GM23338 (cell line): ENCODE data around the gene LCMT1. TPM values are rescaled to one million over a fixed set of nuclear protein-coding genes. Genes with fewer than 3 reads are reported as not detected.

Experiments used
- ATAC-seq: fragments of 200-7000 bp; cut with Tn5 transposase; 3 replicates; pipeline ENCODE4 v1.9.1; 2020
- DNase-seq: peaks from one replicate; pipeline ENCODE4 v3.0.0-alpha.2; 2015; ENCODE audit warnings: low spot score
- H2AFZ ChIP-seq: fragments of 200-600 bp; sonication (generic); 2 replicates; pipeline ENCODE4 v1.8.0; 2016; ENCODE audit warnings: antibody characterized with exemption, mild to moderate bottlenecking, moderate library complexity
- H3F3A ChIP-seq: fragments of 200-600 bp; sonication (generic); replicated peaks from 2 replicates; pipeline ENCODE4 v1.8.0; 2017; ENCODE audit warnings: antibody characterized with exemption, mixed run types, low read depth
- H3K27ac ChIP-seq: fragments of 200-600 bp; sonication (generic); 2 replicates; pipeline ENCODE4 v1.6.1; 2016; ENCODE audit warnings: low read depth
- H3K27me3 ChIP-seq: fragments of 200-600 bp; sonication (generic); 2 replicates; pipeline ENCODE4 v1.8.0; 2016; ENCODE audit warnings: mild to moderate bottlenecking, mixed run types, moderate library complexity; ENCODE audit not compliant: insufficient read depth
- H3K36me3 ChIP-seq: fragments of 200-600 bp; sonication (generic); 2 replicates; pipeline ENCODE4 v1.8.0; 2016; ENCODE audit warnings: mild to moderate bottlenecking; ENCODE audit not compliant: insufficient read depth
- H3K4me1 ChIP-seq: fragments of 200-600 bp; sonication (generic); 2 replicates; pipeline ENCODE4 v1.8.0; 2016; ENCODE audit warnings: mild to moderate bottlenecking, moderate library complexity; ENCODE audit not compliant: insufficient read depth
- H3K4me2 ChIP-seq: fragments of 200-600 bp; sonication (generic); 2 replicates; pipeline ENCODE4 v1.7.1; 2017; ENCODE audit warnings: mixed run types
- H3K4me3 ChIP-seq: fragments of 200-600 bp; sonication (generic); 2 replicates; pipeline ENCODE4 v1.6.1; 2016; ENCODE audit warnings: mixed run types
- H3K79me2 ChIP-seq: fragments of 200-600 bp; sonication (generic); replicated peaks from 2 replicates; pipeline ENCODE4 v1.8.0; 2017; ENCODE audit warnings: mild to moderate bottlenecking; ENCODE audit not compliant: insufficient read depth
- H3K9me2 ChIP-seq: fragments of 200-600 bp; sonication (generic); 2 replicates; pipeline ENCODE4 v1.8.0; 2017; ENCODE audit not compliant: insufficient read depth
- H4K20me1 ChIP-seq: fragments of 200-600 bp; sonication (generic); replicated peaks from 2 replicates; pipeline ENCODE4 v1.8.0; 2017; ENCODE audit warnings: mild to moderate bottlenecking; ENCODE audit not compliant: insufficient read depth
- H3K27ac Mint-ChIP-seq: 2 replicates; pipeline ENCODE4 v1.8.0; 2020; ENCODE audit warnings: inconsistent platforms, mild to moderate bottlenecking, moderate library complexity, mixed read lengths
- H3K27me3 Mint-ChIP-seq: 3 replicates; pipeline ENCODE4 v1.8.0; 2022; ENCODE audit warnings: low read depth, mild to moderate bottlenecking, moderate library complexity, mixed read lengths, inconsistent platforms; ENCODE audit not compliant: insufficient read depth, poor library complexity
- H3K36me3 Mint-ChIP-seq: 3 replicates; pipeline ENCODE4 v1.8.0; 2021; ENCODE audit warnings: low read depth, mild to moderate bottlenecking, inconsistent platforms, moderate library complexity, mixed read lengths
- H3K4me1 Mint-ChIP-seq: 3 replicates; pipeline ENCODE4 v1.8.0; 2020; ENCODE audit warnings: mild to moderate bottlenecking, inconsistent platforms, mixed read lengths
- H3K4me3 Mint-ChIP-seq: 3 replicates; pipeline ENCODE4 v1.8.0; 2021; ENCODE audit warnings: moderate library complexity, mild to moderate bottlenecking, inconsistent platforms, mixed read lengths
- H3K9me3 Mint-ChIP-seq: 3 replicates; pipeline ENCODE4 v1.8.0; 2020; ENCODE audit warnings: moderate library complexity, mild to moderate bottlenecking, inconsistent platforms, mixed read lengths
- CREB1 ChIP-seq: fragments of 250-450 bp; sonication (Bioruptor Pico); IDR thresholded peaks from 2 replicates; pipeline ENCODE4 v1.5.0; 2020; ENCODE audit warnings: low read depth, mild to moderate bottlenecking, moderate library complexity
- ETS1 ChIP-seq: IDR thresholded peaks from 2 replicates; pipeline ENCODE4 v1.6.1; 2016; ENCODE audit warnings: antibody characterized with exemption
- EZH2 ChIP-seq: fragments of 200-600 bp; sonication (generic); IDR thresholded peaks from one replicate; pipeline ENCODE4 v1.8.0; 2017; ENCODE audit warnings: antibody characterized with exemption, mild to moderate bottlenecking, low read depth; ENCODE audit not compliant: unreplicated experiment
- EZH2phosphoT487 ChIP-seq: fragments of 200-600 bp; sonication (generic); IDR thresholded peaks from one replicate; pipeline ENCODE4 v1.8.1; 2018; ENCODE audit warnings: antibody characterized with exemption; ENCODE audit not compliant: unreplicated experiment
- JUNB ChIP-seq: IDR thresholded peaks from one replicate; pipeline ENCODE4 v1.6.1; 2016; ENCODE audit warnings: antibody characterized with exemption; ENCODE audit not compliant: unreplicated experiment
- NANOG ChIP-seq: IDR thresholded peaks from 2 replicates; pipeline ENCODE4 v1.6.1; 2016; ENCODE audit warnings: antibody characterized with exemption, borderline replicate concordance
- POLR2AphosphoS5 ChIP-seq: IDR thresholded peaks from 2 replicates; pipeline ENCODE4 v1.6.1; 2016; ENCODE audit warnings: antibody characterized with exemption, low read depth
- REST ChIP-seq: IDR thresholded peaks from one replicate; pipeline ENCODE4 v1.6.1; 2018; ENCODE audit warnings: antibody characterized with exemption; ENCODE audit not compliant: unreplicated experiment
- STAT1 ChIP-seq: IDR thresholded peaks from one replicate; pipeline ENCODE4 v1.6.1; 2016; ENCODE audit warnings: antibody characterized with exemption; ENCODE audit not compliant: unreplicated experiment
- ZNF114 ChIP-seq: fragments of 250-450 bp; sonication (Bioruptor Pico); IDR thresholded peaks from 2 replicates; pipeline ENCODE4 v1.5.0; 2020; ENCODE audit warnings: mild to moderate bottlenecking, moderate library complexity
- polyA plus RNA-seq: library from polyadenylated mRNA; unstranded; fragments of >200 nt; fragmentation: Nextera tagmentation; extraction: Ambion mirVana; gene quantifications from 2 replicates; pipeline ENCODE4 v1.2.1, GENCODE V29; 2016
- total RNA-seq: library from RNA; depleted of rRNA; stranded (reverse); fragments of >200 nt; shearing (Covaris generic); gene quantifications from 2 replicates; pipeline ENCODE4 v1.2.3, GENCODE V29; 2014
- TF ChIP-seq, protein P1 (sequence below): fragments of 250-450 bp; sonication (Bioruptor Pico); IDR thresholded peaks from 2 replicates; pipeline ENCODE4 v1.5.0; 2020; ENCODE audit warnings: mild to moderate bottlenecking, moderate library complexity

The LCMT1 gene
- total and polyA plus RNA-seq, 2 experiments from 2014 or later, result 56.2 to 84.6 TPM

DNA sequence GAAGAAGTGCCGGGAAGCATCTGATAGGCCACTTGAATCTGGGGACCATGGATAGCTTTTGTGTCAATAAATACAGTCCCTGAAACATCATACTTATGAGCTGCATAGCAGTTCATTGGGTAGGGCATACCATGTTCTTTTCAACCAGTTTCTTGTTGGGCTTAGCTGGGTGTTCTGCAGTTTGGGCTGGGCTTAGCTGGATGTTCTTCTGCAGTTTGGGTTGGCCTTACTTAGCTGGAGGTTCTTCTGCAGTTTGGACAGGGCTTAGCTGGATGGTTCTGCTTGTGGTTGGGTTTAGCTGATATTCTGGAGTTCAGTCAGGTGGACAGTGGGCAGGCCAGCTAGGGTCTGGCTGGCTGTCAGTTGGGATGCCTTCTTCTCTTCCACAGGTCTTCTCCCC is 52.1 kb downstream of the LCMT1 start:
- Mint-ChIP-seq H3K27me3 (peaks cover 4% of the 10 kb centered on the region), H3K36me3 (peaks cover 63% of the 10 kb centered on the region), H3K9me3 (no peaks in the 10 kb centered on the region), H3K27ac (no peak overlapping the region), H3K4me3 (no peak overlapping the region), H3K4me1 (no peaks in the 10 kb centered on the region)
- no peaks in the 10 kb centered on the region for H3F3A ChIP-seq
- H3K27me3 ChIP-seq, result no peaks in the 10 kb centered on the region
- DNase-seq (no peak), ATAC-seq (no peak)
- no peak overlapping the region for H3K27ac ChIP-seq
- H3K79me2 ChIP-seq, result no peaks in the 10 kb centered on the region
- TF ChIP-seq NANOG, result no peak
- no peak for TF ChIP-seq EZH2phosphoT487
- TF ChIP-seq CREB1 (CRISPR knock-in tag), result no peak
- H3K36me3 ChIP-seq, result peaks cover 24% of the 10 kb centered on the region
- H3K4me2 ChIP-seq, result no peak overlapping the region
- peaks cover 6% of the 10 kb centered on the region for H4K20me1 ChIP-seq
- no peak overlapping the region for H2AFZ ChIP-seq
- H3K4me3 ChIP-seq, result no peak overlapping the region
- no peaks in the 10 kb centered on the region for H3K4me1 ChIP-seq
- no peaks in the 10 kb centered on the region for H3K9me2 ChIP-seq

GRCh38 chr16:25165284-25165683 is 53.7 kb downstream of the LCMT1 start:
- no peak overlapping the region for H3K4me3 Mint-ChIP-seq
- H3K27me3 ChIP-seq, result no peaks in the 10 kb centered on the region
- no peaks in the 10 kb centered on the region for H3K4me1 ChIP-seq
- peaks cover 4% of the 10 kb centered on the region for H3K27me3 Mint-ChIP-seq
- H3K9me2 ChIP-seq, result no peaks in the 10 kb centered on the region
- H2AFZ ChIP-seq, result no peak overlapping the region
- no peaks in the 10 kb centered on the region for H3K4me1 Mint-ChIP-seq
- H3K36me3 ChIP-seq, result peaks cover 27% of the 10 kb centered on the region
- no peak overlapping the region for H3K27ac Mint-ChIP-seq
- no peaks in the 10 kb centered on the region for H3K79me2 ChIP-seq
- H3K36me3 Mint-ChIP-seq, result peaks cover 72% of the 10 kb centered on the region
- no peak for DNase-seq
- no peak overlapping the region for H3K4me2 ChIP-seq
- H3K27ac ChIP-seq, result no peak overlapping the region
- H4K20me1 ChIP-seq, result peaks cover 1% of the 10 kb centered on the region
- no peak overlapping the region for H3K4me3 ChIP-seq
- no peak for ATAC-seq
- H3K9me3 Mint-ChIP-seq, result no peaks in the 10 kb centered on the region
- no peaks in the 10 kb centered on the region for H3F3A ChIP-seq
- TF ChIP-seq EZH2, result no peak
- no peak for TF ChIP-seq EZH2phosphoT487
- TF ChIP-seq STAT1, result no peak
- no peak for TF ChIP-seq ZNF114 (CRISPR knock-in tag)
- no peak for TF ChIP-seq ETS1
- TF ChIP-seq, protein P1, sequence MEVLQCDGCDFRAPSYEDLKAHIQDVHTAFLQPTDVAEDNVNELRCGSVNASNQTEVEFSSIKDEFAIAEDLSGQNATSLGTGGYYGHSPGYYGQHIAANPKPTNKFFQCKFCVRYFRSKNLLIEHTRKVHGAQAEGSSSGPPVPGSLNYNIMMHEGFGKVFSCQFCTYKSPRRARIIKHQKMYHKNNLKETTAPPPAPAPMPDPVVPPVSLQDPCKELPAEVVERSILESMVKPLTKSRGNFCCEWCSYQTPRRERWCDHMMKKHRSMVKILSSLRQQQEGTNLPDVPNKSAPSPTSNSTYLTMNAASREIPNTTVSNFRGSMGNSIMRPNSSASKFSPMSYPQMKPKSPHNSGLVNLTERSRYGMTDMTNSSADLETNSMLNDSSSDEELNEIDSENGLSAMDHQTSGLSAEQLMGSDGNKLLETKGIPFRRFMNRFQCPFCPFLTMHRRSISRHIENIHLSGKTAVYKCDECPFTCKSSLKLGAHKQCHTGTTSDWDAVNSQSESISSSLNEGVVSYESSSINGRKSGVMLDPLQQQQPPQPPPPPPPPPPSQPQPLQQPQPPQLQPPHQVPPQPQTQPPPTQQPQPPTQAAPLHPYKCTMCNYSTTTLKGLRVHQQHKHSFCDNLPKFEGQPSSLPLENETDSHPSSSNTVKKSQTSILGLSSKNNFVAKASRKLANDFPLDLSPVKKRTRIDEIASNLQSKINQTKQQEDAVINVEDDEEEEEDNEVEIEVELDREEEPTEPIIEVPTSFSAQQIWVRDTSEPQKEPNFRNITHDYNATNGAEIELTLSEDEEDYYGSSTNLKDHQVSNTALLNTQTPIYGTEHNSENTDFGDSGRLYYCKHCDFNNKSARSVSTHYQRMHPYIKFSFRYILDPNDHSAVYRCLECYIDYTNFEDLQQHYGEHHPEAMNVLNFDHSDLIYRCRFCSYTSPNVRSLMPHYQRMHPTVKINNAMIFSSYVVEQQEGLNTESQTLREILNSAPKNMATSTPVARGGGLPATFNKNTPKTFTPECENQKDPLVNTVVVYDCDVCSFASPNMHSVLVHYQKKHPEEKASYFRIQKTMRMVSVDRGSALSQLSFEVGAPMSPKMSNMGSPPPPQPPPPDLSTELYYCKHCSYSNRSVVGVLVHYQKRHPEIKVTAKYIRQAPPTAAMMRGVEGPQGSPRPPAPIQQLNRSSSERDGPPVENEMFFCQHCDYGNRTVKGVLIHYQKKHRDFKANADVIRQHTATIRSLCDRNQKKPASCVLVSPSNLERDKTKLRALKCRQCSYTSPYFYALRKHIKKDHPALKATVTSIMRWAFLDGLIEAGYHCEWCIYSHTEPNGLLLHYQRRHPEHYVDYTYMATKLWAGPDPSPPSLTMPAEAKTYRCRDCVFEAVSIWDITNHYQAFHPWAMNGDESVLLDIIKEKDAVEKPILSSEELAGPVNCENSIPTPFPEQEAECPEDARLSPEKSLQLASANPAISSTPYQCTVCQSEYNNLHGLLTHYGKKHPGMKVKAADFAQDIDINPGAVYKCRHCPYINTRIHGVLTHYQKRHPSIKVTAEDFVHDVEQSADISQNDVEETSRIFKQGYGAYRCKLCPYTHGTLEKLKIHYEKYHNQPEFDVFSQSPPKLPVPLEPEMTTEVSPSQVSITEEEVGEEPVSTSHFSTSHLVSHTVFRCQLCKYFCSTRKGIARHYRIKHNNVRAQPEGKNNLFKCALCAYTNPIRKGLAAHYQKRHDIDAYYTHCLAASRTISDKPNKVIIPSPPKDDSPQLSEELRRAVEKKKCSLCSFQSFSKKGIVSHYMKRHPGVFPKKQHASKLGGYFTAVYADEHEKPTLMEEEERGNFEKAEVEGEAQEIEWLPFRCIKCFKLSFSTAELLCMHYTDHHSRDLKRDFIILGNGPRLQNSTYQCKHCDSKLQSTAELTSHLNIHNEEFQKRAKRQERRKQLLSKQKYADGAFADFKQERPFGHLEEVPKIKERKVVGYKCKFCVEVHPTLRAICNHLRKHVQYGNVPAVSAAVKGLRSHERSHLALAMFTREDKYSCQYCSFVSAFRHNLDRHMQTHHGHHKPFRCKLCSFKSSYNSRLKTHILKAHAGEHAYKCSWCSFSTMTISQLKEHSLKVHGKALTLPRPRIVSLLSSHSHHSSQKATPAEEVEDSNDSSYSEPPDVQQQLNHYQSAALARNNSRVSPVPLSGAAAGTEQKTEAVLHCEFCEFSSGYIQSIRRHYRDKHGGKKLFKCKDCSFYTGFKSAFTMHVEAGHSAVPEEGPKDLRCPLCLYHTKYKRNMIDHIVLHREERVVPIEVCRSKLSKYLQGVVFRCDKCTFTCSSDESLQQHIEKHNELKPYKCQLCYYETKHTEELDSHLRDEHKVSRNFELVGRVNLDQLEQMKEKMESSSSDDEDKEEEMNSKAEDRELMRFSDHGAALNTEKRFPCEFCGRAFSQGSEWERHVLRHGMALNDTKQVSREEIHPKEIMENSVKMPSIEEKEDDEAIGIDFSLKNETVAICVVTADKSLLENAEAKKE, result no peak
- no peak for TF ChIP-seq REST
- no peak for TF ChIP-seq NANOG
- TF ChIP-seq JUNB, result no peak
- no peak for TF ChIP-seq CREB1 (CRISPR knock-in tag)
- no peak for TF ChIP-seq POLR2AphosphoS5
